Measurements from ENCODE around the gene PAPSS2.

PAPSS2 gene

GRCh38 chr10:87750817-87751216 lies 91.1 kb downstream of the PAPSS2 start:
- DNase-seq = no peak

- no peak for DNase-seq
These were observed 91.6 kb downstream of the PAPSS2 start for GRCh38 chr10:87751274-87751673.

- no peak for DNase-seq
These were observed 92.9 kb downstream of the PAPSS2 start for GRCh38 chr10:87752566-87752965.

GRCh38 chr10:87753995-87754866 lies 94.6 kb downstream of the PAPSS2 start:
- no peak for DNase-seq

- DNase-seq = no peak
These were observed 98.0 kb downstream of the PAPSS2 start for GRCh38 chr10:87757685-87758084.

GRCh38 chr10:87759551-87759950 lies 99.9 kb downstream of the PAPSS2 start:
- no peak for DNase-seq

GRCh38 chr10:87760195-87760905 lies 100.7 kb downstream of the PAPSS2 start:
- no peak for DNase-seq

- DNase-seq = no peak
These were observed 101.5 kb downstream of the PAPSS2 start for GRCh38 chr10:87761153-87761552.

GRCh38 chr10:87761892-87762291 lies 102.2 kb downstream of the PAPSS2 start:
- DNase-seq = no peak

GRCh38 chr10:87763086-87763861 lies 103.6 kb downstream of the PAPSS2 start:
- no peak for DNase-seq

GRCh38 chr10:87764072-87764934 lies 104.6 kb downstream of the PAPSS2 start:
- no peak for DNase-seq

GRCh38 chr10:87765666-87766376 lies 106.1 kb downstream of the PAPSS2 start:
- no peak for DNase-seq

GRCh38 chr10:87767253-87767652 lies 107.6 kb downstream of the PAPSS2 start:
- no peak for DNase-seq

GRCh38 chr10:87771871-87772500 lies 112.3 kb downstream of the PAPSS2 start:
- no peak for DNase-seq

- DNase-seq = no peak
These were observed 116.1 kb downstream of the PAPSS2 start for GRCh38 chr10:87775766-87776165.

GRCh38 chr10:87776328-87776727 lies 116.7 kb downstream of the PAPSS2 start:
- no peak for DNase-seq

GRCh38 chr10:87781545-87781944 lies 121.9 kb downstream of the PAPSS2 start:
- no peak for DNase-seq

GRCh38 chr10:87782721-87783120 lies 123.0 kb downstream of the PAPSS2 start:
- DNase-seq = no peak

- no peak for DNase-seq
These were observed 126.7 kb downstream of the PAPSS2 start for GRCh38 chr10:87786421-87786820.

GRCh38 chr10:87790185-87790584 lies 130.5 kb downstream of the PAPSS2 start:
- DNase-seq = no peak

GRCh38 chr10:87794285-87794684 lies 134.6 kb downstream of the PAPSS2 start:
- DNase-seq = no peak

Data from right kidney (tissue), 1 donor.